ENCODE measurements around the gene SLC24A1.

DNA sequence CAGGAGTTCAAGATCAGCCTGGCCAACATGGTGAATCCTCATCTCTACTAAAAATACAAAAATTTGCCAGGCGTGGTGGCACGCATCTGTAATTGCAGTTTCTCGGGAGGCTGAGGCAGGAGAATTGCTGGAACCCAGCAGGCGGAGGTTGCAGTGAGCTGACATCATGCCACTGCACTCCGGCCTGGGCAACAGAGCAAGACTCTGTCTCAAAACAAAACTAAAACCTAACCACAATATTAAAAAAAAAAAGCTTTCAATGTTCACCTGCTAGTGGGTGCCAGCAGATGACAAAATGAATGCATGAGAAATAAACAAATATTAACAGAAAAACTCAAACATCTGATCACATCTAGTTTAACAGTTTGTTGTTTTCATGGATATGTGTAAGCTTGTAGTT is 9.0 kb downstream of the SLC24A1 start:
- TF ChIP-seq, protein P1, sequence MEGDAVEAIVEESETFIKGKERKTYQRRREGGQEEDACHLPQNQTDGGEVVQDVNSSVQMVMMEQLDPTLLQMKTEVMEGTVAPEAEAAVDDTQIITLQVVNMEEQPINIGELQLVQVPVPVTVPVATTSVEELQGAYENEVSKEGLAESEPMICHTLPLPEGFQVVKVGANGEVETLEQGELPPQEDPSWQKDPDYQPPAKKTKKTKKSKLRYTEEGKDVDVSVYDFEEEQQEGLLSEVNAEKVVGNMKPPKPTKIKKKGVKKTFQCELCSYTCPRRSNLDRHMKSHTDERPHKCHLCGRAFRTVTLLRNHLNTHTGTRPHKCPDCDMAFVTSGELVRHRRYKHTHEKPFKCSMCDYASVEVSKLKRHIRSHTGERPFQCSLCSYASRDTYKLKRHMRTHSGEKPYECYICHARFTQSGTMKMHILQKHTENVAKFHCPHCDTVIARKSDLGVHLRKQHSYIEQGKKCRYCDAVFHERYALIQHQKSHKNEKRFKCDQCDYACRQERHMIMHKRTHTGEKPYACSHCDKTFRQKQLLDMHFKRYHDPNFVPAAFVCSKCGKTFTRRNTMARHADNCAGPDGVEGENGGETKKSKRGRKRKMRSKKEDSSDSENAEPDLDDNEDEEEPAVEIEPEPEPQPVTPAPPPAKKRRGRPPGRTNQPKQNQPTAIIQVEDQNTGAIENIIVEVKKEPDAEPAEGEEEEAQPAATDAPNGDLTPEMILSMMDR (conservative IDR thresholded peaks at IDR 0.05; ENCODE audit: low read depth, low read length), result no peak
- TF ChIP-seq EZH2 (IDR thresholded peaks at IDR 0.05; ENCODE audit: low read length, unreplicated experiment) (no peak), EZH2phosphoT487 (IDR thresholded peaks at IDR 0.05; ENCODE audit: borderline replicate concordance, low read length) (no peak)

Measured in PC-3 (cell line).